ENCODE measurements around the gene PANX3. TPM values are rescaled to one million over a fixed set of nuclear protein-coding genes. Genes with fewer than 3 reads are reported as not detected.

PANX3 gene
- total and polyA plus RNA-seq, 2 of the 4 experiments (the other 2 are of a cell fraction), result not detected

DNA sequence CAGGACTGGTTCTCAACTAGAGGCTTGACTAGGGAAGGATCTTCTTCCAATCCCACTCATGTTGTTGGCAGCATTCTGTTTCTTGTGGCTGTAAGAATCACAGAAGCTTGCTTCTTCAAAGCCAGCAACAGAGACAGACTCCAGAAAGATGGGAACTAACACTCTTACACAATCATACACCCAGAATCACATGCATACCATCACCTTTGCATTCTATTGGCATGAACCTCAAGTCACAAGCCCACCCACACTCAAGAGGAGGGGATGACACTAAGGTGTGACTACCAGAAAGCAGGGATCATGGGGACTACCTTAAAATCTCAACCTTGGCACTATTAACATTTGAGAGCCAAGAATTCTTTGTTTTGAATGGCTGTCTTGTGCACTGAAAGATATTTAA, 13.6 kb upstream of the PANX3 start:
- H3K9me3 ChIP-seq (ENCODE audit: control insufficient read depth, insufficient read depth, low read length), result no peaks in the 10 kb centered on the region
- ATAC-seq (ENCODE audit: low read depth) (no peak), DNase-seq (no peak)
- H3K4ac ChIP-seq (ENCODE audit: low read depth, low read length), result no peak overlapping the region
- H3K79me1 ChIP-seq (ENCODE audit: low read depth in 1 of 2, low read length in 2 of 2), result no peaks in the 10 kb centered on the region
- no peak overlapping the region for H2AK5ac ChIP-seq (ENCODE audit: low read depth, low read length)
- no peak overlapping the region for H3K18ac ChIP-seq (ENCODE audit: low read depth, low read length)
- H3K14ac ChIP-seq (replicated peaks; ENCODE audit: low read depth, low read length), result no peak overlapping the region
- H3K27me3 ChIP-seq (ENCODE audit: control insufficient read depth, insufficient read depth, low read length), result peaks cover 4% of the 10 kb centered on the region; the same call in 1 of the 2 replicates
- dilution Hi-C loops (cut with HindIII; ENCODE audit: low sequenced_read_pairs, unreplicated experiment), result no loop called here
- in situ Hi-C loops (cut with MboI; ENCODE audit: low sequenced_read_pairs), result loop anchor here (25.0 kb wide), 1 partner anchor 535 kb away; no protein-coding TSS in a partner anchor
- H2BK5ac ChIP-seq (ENCODE audit: low read depth, low read length, poor library complexity, severe bottlenecking), result no peak overlapping the region
- H2BK15ac ChIP-seq (ENCODE audit: low read depth, low read length), result no peak overlapping the region
- TF ChIP-seq CHD1 (IDR thresholded peaks at IDR 0.05; ENCODE audit: low read depth, low read length) (no peak), MXI1 (IDR thresholded peaks at IDR 0.05; ENCODE audit: borderline replicate concordance, low read depth, low read length) (no peak), RFX5 (IDR thresholded peaks at IDR 0.05; ENCODE audit: low read depth, low read length) (no peak)
- ChIA-PET CTCF (no interaction called here), POLR2A (ENCODE audit: unreplicated experiment) (no interaction called here)
- H3K9me1 ChIP-seq (ENCODE audit: insufficient read depth, low read length), result no peaks in the 10 kb centered on the region
- H4K20me1 ChIP-seq (ENCODE audit: insufficient read depth, low read length), result no peaks in the 10 kb centered on the region
- no peak overlapping the region for H4K5ac ChIP-seq (ENCODE audit: low read depth, low read length)
- H4K8ac ChIP-seq (ENCODE audit: low read depth in 2 of 2, low read length in 2 of 2), result no peak overlapping the region
- no peak overlapping the region for H2AFZ ChIP-seq (replicated peaks; ENCODE audit: low read length, poor library complexity)
- no peak overlapping the region for H3K4me3 ChIP-seq (ENCODE audit: insufficient read depth, low read depth, low read length)
- intact Hi-C loops (cut with micrococcal nuclease), result no loop called here
- H3K4me1 ChIP-seq (ENCODE audit: control insufficient read depth, insufficient read depth, low read length), result no peaks in the 10 kb centered on the region
- no TSS peak for BruUV-seq (replicated peaks)
- no peak overlapping the region for H2BK20ac ChIP-seq (ENCODE audit: low read depth, low read length)
- no peak overlapping the region for H3K9ac ChIP-seq (ENCODE audit: low read depth, low read length)
- no peak overlapping the region for H3K4me2 ChIP-seq (ENCODE audit: low read depth, low read length)
- no peak overlapping the region for H4K91ac ChIP-seq (ENCODE audit: insufficient read depth, low read depth, low read length)
- no peak overlapping the region for H2AK9ac ChIP-seq (replicated peaks; ENCODE audit: low read depth, low read length, poor library complexity)
- H3K36me3 ChIP-seq (ENCODE audit: control insufficient read depth, insufficient read depth, low read length), result no peaks in the 10 kb centered on the region
- H2BK120ac ChIP-seq (ENCODE audit: low read depth, low read length), result no peak overlapping the region
- H3K27ac ChIP-seq (ENCODE audit: insufficient read depth, low read length), result no peak overlapping the region
- H3K56ac ChIP-seq (ENCODE audit: extremely low read depth, insufficient read depth, low read length), result no peak overlapping the region
- no peak overlapping the region for H3K23ac ChIP-seq (ENCODE audit: low read depth, low read length)
